Stimulated activated naive CD4-positive, alpha-beta T cell treated with Interleukin-2 at 50 U/mL for 16 hours (primary cell): ENCODE data around the gene ST7L.

ENCODE experiments used
- DNase-seq: peaks from one replicate; lab custom pipeline; 2025; lab: John Stamatoyannopoulos, UW

The ST7L gene

DNA sequence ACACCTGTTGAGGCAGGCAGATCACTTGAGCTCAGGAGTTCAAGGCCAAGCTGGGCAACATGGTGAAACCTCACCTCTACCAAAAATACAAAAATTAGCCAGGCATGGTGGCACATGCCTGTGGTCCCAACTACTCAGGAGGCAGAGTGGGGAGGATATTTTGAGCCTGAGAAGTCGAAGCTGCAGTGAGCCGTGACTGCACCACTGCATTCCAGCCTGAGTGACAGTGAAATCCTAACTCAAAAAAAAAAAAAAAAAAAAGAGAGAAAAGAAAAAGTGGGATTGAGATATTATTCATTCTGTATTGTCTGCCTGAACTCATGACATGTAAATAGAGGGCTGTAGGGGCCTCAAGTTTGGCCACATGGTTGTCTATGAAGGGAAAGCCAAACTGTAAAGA lies 72.9 kb downstream of the ST7L start:
- DNase-seq, result no peak

DNA sequence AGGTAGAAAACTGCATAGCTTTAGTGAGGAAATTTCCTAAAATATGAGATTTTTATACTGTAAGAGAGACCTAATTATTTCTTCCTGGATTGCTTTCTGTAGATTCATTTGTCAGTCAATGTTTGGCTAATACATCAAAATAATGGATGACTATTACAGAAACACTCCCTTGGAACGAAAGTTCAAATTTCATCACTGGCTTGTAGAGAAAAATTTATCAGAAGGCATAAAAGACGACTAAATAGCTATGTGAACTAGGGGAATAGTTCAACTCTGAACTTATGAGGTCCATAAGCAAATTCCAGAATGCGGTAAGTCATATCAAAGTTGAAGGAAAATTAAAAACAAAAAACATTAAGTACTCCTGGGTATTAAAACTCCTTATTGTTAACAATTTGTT lies 74.2 kb downstream of the ST7L start:
- DNase-seq, result no peak

DNA sequence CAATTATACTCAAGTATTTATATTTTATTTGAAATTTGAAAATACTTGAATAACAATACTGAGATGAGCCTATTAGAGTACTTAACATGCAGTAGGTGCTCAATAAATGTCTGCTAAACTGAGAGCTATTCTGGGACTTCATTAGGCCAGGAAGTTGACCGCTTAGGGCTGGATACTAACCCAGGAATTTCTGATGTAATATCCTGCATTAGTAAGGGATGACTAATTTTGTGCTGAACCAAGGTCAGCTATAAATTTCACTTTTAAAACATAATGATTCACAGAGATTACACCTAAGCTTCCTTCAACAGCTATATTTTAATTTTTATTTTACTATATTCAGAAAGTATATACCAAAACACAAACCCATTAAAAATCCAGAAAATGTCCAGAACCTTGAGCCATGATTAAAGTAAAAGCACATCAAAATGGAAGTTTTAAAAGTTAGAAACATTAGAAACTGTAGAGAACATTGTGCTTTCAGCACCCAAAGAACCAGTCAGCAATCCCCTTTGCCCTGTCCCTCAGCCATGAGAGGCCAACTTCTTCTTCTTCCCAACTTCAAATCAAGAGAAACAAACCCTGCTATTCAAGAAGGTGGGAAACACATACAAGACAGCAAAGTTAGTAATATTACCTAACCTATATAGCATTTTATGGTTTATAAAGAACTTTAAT lies 74.8 kb downstream of the ST7L start:
- DNase-seq, result no peak

DNA sequence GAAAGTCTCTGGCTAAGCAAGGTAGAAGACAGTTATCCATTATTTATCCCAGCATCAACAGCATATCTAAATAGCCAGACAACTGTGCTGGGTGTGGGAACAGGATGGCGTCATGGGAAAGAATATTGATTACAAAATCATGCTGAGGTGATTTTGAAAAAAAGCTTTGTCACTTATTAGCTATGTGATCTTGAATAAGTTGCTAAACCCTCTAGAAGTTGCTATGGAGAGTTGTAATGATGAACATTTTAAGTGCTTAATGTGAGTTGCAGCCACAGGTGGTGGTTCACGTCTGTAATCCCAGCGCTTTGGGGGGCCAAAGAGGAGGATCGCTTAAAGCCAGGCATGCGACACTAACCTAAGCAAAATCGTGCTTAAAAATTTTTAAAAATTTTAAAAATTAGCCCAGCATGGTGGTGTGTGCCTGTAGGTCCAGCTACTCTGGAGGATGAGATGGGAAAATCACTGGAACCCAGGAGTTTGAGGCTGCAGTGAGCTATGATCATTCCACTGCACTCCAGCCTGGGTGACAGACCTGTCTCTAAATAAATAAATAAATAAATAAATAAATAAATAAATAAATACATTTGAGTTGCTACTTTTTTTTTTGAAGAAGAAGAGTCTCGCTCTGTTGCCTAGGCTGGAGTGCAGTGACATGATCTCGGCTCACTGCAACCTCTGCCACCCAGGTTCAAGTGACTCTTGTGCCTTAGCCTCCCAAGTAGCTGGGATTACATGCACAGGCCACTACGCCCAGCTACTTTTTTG lies 76.6 kb downstream of the ST7L start:
- no peak for DNase-seq

DNA sequence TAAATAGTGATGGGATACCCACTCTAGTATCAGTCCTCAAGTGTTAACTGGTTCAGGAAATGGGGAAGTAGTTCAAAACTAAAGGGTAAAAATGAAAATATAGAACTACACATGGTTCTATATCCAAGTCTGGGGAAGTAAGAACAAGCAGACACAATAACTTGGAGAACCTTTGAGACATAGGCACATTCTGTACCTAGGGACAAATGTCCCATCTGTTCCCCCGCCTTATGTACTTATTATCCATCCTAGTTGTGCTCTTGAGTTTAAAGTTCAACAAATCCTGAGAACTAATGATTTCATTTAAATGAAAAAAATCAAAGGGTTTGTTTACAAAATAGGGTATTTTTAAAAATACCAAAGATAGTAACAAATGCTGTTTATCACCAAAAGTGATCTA lies 77.6 kb downstream of the ST7L start:
- DNase-seq, result no peak

DNA sequence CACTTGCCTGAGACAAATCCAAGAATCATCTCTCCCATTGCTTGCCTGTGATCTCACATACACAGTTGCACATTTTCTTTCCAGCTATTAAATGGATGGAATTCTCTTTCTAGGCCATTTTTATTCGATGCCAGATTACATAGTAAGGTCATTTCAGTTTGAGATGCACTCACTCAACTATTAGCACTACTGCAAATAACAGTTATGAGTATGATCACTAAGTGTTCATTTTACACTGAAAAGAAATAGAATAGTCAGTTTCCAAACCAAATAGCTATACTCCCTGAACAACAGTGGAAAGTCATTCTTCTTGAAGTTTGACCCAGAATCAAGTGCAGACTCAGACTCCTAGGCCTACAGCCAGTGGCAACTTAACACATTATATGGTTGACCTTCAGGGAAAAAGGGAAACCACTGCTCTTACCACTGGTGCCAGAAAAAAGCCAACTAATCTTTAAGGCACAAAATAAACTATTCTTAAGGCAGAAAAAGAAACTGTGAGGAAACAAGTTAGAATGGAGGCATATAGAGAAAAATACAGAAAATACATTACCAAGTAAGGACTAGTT lies 78.6 kb downstream of the ST7L start:
- no peak for DNase-seq

DNA sequence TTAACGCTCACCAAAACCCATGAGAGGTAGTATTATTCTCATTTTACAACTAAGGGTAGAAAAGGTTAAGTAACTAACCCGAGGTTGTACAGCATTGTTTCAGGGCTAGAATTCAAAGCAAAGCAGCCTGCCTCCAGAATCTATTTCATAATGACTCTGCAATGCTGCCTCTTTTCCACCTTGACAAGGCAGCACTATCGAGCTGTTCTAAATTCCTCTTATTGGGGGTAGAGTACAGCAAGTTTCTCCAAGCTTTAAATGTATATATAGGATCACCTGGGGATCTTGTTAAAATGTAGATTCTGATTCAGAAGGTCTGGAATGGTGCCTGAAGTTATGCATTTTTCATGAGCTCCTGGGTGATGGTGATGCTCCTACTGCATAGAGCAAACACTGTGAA lies 80.1 kb downstream of the ST7L start:
- no peak for DNase-seq

DNA sequence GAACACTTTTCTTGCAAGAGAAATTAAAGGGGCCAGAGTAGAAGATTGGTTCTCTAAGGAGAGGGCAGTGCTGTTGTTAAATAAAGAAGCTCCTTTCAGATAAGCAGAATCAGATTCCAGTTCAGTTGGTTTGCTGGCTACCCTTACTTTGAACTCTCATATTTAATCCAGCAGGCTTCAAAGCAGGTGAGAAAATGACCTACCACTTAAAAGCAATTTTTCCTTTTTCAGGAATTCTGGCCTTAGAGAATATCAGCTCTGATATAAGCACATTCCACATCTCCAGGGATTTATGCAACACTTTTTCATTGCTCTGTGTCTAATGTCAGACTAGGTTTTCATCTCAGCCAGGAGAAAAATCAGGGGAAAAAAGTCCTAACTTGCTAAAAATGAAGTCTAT lies 81.5 kb downstream of the ST7L start:
- no peak for DNase-seq

DNA sequence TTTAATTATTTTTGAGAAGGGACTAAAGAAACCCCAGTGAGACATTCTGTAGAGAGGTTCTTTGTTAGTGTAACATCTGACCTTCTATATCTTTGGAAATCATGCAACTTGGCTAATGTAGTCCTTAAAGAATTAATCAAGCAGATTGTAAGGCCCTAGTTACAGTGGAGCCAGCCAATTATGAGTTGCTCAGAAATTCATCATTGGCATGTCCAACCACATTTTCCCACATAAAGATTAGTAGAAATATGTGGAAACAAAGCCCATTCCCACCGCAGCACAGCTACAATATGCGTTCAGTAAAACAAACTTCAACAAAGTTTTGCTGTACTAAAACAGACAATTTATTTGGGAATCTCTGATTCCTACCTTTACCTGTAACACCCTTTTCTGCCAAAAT lies 82.4 kb downstream of the ST7L start:
- DNase-seq, result no peak

DNA sequence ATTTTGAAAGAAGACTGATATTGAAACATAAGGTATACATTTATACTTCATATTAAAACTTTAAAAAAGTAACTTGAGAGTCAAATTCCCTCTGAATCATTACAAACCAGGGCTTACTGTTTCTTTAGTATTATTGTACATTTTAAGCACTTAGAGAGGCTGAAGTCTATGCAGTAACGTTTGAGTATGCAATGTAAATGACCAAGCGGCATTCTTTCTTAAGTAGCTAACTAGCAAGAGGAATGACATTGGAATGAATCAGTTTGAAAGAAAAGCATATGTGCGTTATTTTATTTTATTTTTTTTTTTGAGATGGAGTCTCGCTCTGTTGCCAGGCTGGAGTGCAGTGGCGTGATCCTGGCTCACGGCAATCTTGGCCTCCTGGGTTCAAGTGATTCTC lies 85.9 kb downstream of the ST7L start:
- no peak for DNase-seq

DNA sequence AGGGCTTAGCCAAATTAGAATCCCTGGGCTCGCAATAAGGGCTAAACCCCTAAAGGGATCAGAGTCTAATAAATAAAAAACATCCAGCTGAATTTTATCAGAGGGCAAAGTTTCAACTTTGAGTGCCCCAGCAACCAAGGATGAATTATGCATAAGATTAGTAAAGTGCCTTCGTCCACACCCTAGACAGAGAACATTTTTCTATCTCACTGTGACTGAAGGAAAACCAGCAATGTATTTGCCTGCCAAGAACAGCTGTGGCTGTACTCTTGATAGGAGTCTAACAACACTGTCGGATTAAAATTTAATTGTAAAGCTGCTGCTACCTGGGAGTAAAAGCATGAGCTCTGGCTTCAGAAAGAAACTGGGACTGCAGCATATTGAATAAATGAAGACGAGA lies 86.9 kb downstream of the ST7L start:
- no peak for DNase-seq

DNA sequence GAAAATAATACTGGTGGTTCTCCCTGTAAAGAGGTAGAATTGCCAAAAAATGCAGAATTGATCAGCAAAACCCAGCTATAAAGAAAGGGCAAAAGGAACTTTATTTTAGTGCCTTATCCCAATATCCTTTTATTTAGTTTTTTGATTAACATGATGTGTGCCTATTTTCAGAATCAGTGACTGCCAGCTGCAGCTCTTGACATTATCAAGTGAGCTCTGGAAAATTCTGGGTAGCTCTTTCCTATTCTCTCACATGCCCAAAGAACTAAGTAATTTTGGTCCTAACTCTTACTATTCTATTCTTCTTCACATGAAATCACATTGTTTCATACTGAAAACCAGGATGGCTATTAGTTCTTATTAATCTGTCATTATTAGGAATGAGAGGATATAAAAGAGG lies 88.1 kb downstream of the ST7L start:
- no peak for DNase-seq

DNA sequence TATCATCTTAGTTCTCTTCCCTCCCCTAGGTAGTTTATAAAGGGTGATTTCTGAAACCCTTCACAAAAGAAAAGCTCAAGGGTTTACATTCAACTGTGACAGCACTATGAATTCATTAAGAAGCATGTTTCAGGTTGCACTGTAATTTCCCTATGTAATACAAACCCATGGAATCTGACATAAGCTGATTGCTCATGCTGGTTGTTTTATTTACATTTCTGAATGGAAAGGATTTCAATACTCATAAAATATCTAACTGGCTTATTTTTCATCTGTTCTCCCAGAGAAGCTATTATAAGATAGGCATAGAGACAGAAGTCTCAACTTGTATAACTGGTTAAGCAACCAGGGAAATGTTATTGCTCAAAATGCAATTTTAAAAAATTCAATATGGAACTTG lies 89.6 kb downstream of the ST7L start:
- no peak for DNase-seq

DNA sequence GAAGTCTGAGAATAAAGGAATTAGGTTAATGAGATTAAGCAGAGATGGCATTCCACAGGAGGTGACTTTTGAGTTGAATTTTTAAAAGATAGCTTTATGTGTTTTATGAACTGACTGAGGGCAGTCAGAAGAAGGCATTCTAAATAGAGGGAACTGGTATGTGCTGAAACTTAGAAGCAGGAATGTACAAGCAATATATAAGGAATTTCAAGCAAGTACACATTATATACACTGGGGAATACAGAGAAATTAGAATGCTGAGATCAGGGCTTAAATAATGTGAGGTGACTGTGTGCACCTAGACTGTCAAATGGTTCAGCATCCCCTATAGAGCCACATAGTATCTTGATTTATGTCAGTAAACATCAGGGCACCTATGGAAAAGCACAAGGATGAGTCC lies 90.9 kb downstream of the ST7L start:
- no peak for DNase-seq

DNA sequence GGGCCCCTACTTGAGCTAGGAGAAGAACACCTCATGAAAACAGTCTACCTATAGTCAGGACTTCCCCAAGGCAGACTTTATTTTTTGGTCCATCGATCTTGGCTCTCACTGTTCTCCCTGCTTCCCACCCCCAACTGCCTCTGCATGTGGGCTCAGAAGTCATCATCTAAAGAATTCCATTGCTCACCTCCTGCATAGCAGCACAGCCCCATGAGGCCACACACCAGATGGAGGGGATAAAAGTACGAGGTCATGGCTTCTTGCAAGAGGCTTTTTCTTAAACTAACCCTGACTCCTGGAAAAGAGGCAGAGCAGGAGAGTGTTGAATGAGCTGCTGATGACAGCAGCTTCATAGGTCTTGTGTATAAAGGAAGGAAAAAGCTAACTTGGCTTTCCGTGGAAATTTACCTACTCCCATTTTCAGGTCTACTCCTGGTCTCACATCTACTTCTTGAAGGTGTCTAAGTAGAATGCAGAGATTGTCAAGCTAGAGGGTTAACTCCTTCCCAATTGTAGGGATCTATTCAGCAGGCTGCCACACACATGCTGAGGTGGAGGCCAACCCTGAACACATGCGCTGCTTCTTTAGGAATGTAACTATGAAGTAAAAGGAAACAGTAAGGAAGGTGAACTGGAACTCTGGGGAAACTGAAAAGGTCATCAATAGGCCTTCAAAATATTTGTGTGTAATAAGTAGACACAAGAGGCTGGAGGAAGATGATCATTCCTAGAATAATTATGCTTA lies 91.5 kb downstream of the ST7L start:
- no peak for DNase-seq

DNA sequence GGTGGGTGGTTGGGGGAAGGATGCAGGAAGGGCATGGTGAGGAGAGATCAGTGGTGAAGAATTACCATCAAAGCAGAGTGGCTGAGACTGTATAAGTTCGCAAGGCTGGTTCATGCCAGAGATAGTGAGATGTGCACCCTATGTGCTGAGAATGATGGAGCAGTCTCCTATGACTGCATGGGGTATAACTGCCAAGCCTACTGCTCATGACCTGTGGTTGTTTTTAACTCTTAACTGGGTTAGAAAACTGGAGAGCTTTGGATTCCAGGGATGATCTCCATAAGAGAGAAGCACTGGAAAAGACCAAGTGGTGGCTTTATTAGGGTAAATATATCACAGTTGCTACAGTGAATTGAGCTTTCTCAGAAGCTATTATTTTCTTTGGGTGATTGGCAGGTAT lies 94.0 kb downstream of the ST7L start:
- DNase-seq, result no peak

DNA sequence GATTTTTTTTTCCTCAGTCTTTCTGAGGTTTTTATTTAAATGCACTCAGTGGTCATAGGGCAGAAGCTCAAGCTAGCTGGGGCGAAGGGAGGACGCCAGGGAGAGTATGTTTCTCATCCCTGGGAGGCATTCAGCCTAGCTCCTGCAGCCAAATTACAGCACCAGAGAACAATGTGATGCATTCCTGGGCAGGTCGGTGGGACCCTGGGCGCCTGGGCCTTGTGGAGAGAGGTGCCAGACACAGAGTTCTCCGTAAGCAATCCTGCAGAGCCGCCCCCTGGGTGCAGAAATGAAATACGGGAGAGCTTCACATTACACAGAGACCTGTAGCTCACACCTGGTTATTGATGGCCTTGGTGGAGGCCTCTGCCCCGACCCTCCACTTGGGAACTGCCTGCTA lies 94.7 kb downstream of the ST7L start:
- DNase-seq, result no peak

DNA sequence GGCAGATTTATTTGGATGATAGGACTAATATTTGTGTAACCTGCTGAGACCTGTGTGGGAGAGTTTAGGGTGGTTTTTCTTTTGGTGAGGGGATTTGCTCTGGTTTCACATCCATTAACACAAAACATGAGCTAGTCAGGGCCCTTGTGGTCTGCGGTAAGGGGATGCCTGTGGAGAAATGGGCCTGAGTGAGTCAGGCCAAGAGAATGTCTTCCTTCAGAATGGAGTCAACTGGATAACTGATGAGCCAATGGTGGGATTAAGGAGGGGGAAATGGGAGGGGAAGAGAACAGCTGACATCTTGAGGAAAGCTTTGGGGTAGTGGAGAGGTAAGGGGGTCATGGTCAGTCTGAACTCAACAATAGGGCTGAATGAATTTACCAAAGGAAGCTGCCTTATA lies 96.3 kb downstream of the ST7L start:
- no peak for DNase-seq

DNA sequence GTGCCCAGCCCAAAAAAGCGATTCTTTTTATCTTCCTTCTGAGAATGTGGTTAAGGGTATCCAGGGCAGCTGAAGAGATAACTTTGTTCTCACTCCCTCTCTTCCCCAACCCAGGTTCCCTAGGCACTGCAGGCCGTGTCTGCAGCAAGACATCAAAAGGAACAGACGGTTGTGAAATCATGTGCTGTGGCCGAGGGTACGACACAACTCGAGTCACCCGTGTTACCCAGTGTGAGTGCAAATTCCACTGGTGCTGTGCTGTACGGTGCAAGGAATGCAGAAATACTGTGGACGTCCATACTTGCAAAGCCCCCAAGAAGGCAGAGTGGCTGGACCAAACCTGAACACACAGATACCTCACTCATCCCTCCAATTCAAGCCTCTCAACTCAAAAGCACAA lies 98.8 kb downstream of the ST7L start:
- DNase-seq, result no peak

DNA sequence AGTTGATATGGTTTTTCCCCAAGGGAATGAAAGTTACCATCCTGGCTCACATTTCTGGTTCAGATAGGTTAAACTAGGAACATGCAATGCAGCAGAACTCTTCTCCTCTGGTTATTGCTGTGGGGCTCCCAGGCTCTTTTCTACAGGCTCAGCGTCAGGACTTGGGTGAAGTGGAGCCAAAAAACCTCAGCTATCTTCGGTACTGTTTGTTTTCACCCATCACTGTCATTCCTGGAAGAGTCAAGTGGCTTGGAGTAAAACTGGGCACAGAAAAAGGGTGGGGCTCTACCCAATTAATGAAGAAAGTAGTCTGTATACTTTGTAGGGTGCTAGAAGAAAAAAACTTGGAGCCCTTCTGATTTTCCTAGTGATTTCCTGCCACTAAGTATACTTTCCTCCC lies 100.8 kb downstream of the ST7L start:
- no peak for DNase-seq

DNA sequence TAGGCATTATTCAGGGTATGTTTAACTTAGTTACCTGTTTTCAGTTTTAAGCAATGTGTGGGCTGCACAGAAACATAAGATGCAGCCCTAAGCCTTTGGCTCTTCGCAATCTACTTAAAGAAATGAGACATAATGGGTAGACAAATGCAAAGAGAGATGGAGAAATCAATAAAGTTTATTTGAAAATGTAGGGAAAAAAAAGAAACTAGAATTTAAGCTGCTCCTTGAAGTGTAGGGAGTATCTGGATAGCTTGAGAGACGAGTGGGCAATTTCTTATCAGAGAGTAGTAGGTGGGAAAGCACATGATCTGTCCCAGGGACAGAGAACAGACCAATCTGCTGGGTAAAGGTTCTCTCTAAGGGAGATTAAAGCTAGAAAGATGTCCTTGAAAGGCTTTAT lies 101.3 kb downstream of the ST7L start:
- no peak for DNase-seq

DNA sequence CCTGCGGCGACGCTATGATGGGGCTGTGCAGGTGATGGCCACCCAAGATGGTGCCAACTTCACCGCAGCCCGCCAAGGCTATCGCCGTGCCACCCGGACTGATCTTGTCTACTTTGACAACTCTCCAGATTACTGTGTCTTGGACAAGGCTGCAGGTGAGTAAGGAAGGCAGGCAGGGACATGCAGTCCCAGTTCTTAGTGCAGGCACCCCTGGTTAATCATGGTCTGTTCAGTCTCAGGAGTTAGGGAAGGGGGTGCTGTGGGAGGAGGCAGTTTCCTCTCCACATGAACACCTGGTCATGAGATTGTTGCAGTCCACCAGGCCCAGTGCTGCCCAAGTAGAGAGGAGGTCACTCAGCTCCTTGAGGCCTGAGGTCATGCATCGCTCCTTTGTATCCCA lies 101.7 kb downstream of the ST7L start:
- DNase-seq, result no peak

DNA sequence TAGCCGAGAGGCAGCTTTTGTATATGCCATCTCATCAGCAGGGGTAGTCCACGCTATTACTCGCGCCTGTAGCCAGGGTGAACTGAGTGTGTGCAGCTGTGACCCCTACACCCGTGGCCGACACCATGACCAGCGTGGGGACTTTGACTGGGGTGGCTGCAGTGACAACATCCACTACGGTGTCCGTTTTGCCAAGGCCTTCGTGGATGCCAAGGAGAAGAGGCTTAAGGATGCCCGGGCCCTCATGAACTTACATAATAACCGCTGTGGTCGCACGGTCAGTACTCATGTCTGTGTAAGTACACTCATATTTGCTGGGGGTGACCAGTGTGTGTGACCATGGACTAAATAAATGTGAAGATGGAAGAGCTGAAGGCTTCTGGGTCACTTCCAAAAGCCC lies 102.8 kb downstream of the ST7L start:
- no peak for DNase-seq
